GM20000 (cell line): ENCODE data around the gene SIK2.

ENCODE experiments used
- DNase-seq: peaks from one replicate; pipeline ENCODE4 v3.0.0; 2012; ENCODE audit warnings: low spot score
- TF ChIP-seq, protein P1 (sequence below): IDR thresholded peaks from 2 replicates; pipeline ENCODE4 v1.5.1; 2012; ENCODE audit warnings: mild to moderate bottlenecking, control low read depth; ENCODE audit errors: extremely low read depth, missing control alignments

SIK2 gene

DNA sequence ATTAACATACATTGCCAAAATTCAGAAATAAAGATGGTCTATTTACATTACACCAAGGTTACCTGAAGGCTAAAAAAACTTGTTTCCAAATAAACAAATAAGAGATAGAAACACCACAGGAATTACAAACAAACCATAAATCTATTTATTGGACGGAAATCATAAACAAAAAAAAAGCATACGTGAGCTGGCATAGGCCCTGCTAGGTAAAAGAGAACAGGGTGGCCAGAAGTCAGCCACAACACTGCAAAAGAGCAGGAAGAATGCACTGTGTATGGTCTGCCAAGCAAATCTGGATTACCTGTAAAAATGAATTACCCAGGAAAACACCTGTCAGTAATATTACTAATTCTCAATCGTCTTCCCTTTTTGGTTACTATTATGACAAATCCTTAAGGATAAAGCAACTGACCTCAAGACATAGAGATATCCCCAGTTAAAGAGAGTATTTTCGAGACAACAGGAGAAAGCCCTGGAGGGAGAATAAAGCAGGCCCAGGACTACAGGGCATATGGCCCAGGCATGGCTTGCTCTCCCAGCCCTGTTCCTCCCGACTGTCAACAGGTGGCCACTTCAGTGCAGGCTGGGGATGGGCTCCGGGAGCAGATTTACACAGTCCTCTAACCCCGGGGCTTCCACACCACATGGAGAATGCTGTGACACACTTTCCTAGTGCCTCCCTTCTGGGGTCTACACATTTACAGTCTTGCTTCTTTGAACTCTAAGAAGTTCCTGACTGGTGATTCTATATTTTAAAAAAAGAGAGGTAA lies 146.0 kb downstream of the SIK2 start:
- DNase-seq: no peak
- TF ChIP-seq, protein P1, sequence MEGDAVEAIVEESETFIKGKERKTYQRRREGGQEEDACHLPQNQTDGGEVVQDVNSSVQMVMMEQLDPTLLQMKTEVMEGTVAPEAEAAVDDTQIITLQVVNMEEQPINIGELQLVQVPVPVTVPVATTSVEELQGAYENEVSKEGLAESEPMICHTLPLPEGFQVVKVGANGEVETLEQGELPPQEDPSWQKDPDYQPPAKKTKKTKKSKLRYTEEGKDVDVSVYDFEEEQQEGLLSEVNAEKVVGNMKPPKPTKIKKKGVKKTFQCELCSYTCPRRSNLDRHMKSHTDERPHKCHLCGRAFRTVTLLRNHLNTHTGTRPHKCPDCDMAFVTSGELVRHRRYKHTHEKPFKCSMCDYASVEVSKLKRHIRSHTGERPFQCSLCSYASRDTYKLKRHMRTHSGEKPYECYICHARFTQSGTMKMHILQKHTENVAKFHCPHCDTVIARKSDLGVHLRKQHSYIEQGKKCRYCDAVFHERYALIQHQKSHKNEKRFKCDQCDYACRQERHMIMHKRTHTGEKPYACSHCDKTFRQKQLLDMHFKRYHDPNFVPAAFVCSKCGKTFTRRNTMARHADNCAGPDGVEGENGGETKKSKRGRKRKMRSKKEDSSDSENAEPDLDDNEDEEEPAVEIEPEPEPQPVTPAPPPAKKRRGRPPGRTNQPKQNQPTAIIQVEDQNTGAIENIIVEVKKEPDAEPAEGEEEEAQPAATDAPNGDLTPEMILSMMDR: no peak

DNA sequence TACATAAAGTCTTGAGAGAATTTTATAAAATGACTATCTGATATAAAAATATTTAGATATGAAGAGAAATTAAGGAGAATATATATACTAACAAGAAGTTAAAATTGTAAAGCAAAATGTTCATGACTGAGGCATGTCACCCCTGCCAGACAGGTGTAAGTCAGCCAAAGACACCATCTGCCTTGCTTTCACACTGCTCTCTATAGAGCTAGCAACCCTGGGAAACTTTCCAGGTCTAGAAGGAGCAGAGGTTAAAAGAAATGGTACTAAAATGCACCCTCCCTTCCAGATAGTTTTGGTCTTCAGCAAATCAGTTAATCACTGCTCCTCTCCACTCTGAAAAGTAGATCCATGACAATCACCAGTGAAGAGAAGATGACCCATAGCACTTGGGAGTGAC lies 147.4 kb downstream of the SIK2 start:
- DNase-seq: no peak
- TF ChIP-seq, protein P1: no peak

DNA sequence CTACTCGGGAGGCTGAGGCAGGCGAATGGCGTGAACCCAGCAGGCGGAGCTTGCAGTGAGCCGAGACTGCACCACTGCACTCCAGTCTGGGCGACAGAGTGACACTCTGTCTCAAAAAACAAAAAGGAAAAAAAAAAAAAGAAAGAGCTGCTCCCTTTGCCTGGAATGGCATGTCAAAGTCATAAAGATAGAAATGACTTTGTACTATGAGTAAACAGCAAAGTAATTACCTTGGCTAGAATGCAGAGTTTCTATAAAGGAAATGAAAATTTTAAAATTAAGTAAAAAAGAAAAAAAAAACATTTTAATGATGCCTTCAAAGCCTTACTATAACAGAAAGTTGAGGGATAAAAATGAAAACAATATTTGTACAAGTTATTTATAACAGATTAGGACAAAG lies 153.8 kb downstream of the SIK2 start:
- DNase-seq: no peak
- TF ChIP-seq, protein P1: no peak

DNA sequence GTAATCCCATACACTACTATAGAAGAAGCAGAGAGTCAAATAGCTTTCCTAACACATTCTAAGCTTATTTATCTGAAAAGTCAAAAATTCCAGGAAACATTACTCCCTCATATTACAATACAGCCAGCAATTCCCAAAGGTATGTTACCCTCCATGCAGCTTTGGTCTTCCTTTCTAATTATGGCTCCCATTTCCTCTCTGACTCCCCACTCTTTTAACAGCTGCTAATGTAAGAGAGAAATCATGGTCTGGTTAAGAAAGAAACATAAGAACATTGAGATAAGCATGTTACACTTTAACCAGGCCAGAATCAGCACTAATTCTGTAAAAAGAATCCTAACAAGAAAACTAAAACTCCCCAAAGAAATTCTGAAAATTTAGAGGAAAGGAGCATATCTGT lies 157.1 kb downstream of the SIK2 start:
- DNase-seq: no peak
- TF ChIP-seq, protein P1: no peak

DNA sequence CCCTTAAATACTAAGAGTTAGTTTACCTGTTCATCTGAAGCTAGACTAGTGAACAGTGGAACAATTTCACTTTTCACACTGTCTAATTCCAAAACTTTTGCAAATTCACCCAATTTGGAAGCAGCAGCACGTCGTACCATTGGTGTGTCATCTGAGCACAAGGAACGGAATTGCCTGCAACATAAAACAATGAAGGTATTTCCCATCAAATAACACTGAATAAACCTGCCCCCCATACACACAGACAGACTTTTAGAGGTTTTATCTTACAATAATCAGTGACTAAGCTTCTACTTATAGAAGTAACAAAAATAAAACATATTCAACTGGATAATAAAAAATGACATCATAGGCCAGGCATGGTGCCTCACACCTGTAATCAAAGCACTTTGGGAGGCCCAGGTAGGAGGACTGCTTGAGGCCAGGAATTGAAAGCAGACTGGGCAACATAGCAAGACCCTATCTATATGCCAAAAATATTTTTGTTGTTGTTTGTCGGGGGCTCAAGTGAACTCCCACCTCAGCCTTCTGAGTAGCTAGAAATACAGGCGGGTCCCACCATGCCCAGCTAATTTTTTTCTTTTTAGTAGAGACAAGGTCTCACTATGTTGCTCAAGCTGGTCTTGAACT lies 157.6 kb downstream of the SIK2 start:
- no peak for DNase-seq

DNA sequence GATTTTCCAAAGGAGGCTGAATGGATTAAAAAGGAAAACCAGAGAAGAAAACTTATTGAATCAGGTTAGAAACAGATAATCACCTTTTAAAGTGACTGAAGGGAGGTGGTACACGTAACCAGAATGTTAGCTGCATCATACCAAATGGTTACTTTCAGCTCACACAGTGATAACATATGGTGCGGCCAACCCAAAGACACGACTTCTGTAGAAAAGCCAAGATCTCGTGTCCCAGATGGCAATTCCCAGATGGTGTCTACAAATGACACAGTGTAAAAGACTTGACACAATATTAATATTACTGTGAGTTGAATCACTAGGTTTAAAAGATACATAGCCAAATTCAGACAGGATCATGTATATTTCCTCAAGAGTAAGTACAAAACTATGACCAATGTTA lies 158.8 kb downstream of the SIK2 start:
- DNase-seq: no peak

More for the DNA sequence above, 157.6 kb downstream of the SIK2 start:
- TF ChIP-seq, protein P1: no peak

DNA sequence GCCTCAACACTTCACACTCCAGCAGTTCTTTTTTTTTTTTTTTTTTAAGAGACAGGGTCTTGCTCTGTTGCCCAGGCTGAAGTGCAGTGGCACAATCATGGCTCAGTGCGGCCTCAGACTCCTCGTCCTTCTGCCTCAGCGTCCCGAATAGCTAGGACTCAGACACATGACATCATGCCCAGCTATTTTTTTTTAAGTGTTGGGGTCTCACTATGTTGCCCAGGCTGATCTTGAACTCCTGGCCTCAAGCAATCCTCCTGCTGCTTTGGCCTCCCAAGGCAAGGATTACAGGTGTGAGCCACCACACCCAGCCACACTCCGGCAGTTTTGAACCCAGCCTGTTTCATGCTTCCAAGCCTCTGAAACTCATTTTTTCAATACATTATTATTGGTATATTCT lies 160.3 kb downstream of the SIK2 start:
- TF ChIP-seq, protein P1: no peak
- DNase-seq: no peak

More for the DNA sequence above, 158.8 kb downstream of the SIK2 start:
- TF ChIP-seq, protein P1: no peak
